Vagina (tissue), 2 donors: ENCODE measurements around the gene SUSD3. TPM values are rescaled to one million over a fixed set of nuclear protein-coding genes. Genes with fewer than 3 reads are reported as not detected.

Experiments
- DNase-seq, 2 donors: peaks; one replicate each; pipeline ENCODE4 v3.0.0-alpha.2; 2017; ENCODE audit errors: extremely low spot score in 2 of 2
- H3K27ac ChIP-seq: fragments of 200-600 bp; sonication (generic); one replicate; pipeline ENCODE4 v1.5.1; 2019
- H3K27me3 ChIP-seq: fragments of 200-600 bp; sonication (generic); one replicate; pipeline ENCODE4 v1.5.1; 2019
- H3K36me3 ChIP-seq, 2 donors: fragments of 200-600 bp; sonication (generic); one replicate each; pipeline ENCODE4 v1.5.1; 2017 to 2019
- H3K4me1 ChIP-seq: fragments of 200-600 bp; sonication (generic); one replicate; pipeline ENCODE4 v1.5.1; 2019
- H3K4me3 ChIP-seq, 2 donors: fragments of 200-600 bp; sonication (generic); 1 replicate in 1 of 2; 2 replicates in 1 of 2; pipeline ENCODE4 v1.5.1; 2016 to 2019
- H3K9me3 ChIP-seq: fragments of 200-600 bp; sonication (generic); one replicate; pipeline ENCODE4 v1.5.1; 2019
- CTCF ChIP-seq, 3 experiments: fragments of 450-650 bp in 2 of 3; fragments of 200-600 bp in 1 of 3; sonication (generic) in 1 of 3; IDR thresholded peaks; one replicate each; pipeline ENCODE4 v1.5.1; 2017 to 2019; ENCODE audit warnings: antibody characterized with exemption in 3 of 3, mild to moderate bottlenecking in 2 of 3, moderate library complexity in 2 of 3
- POLR2A ChIP-seq, 2 donors: fragments of 450-650 bp; IDR thresholded peaks; one replicate each; pipeline ENCODE4 v1.6.1; 2017; ENCODE audit warnings: antibody characterized with exemption in 2 of 2, mild to moderate bottlenecking in 2 of 2, moderate library complexity in 2 of 2
- POLR2AphosphoS5 ChIP-seq, 2 donors: sonication (generic); formaldehyde crosslinking; IDR thresholded peaks; one replicate each; pipeline ENCODE4 v1.9.0; 2017; ENCODE audit warnings: antibody characterized with exemption in 2 of 2, mild to moderate bottlenecking in 2 of 2, low read depth in 1 of 2; ENCODE audit not compliant: insufficient read depth in 1 of 2
- intact Hi-C: fragments of 100-400 bp; cut with DNase I; formaldehyde crosslinking; loops from one replicate; pipeline ENCODE4 v1.15.1; 2023
- total RNA-seq: library from RNA; depleted of rRNA; stranded (reverse); fragments of >200 nt; gene quantifications from one replicate; pipeline ENCODE4 v1.2.3, GENCODE V29; 2016

SUSD3 gene
- total RNA-seq, 1 donor from 2014 or later: 25.0 TPM

GRCh38 chr9:93030642-93031628 is 27.6 kb upstream of the SUSD3 start:
- Histone ChIP-seq H3K27ac (no peak overlapping the region), H3K36me3 (no peaks in the 10 kb centered on the region), H3K4me1 (no peaks in the 10 kb centered on the region), H3K4me3 (no peak overlapping the region), H3K9me3 (no peaks in the 10 kb centered on the region), H3K27me3 (no peaks in the 10 kb centered on the region)
- no peak for DNase-seq
- TF ChIP-seq POLR2AphosphoS5 (IDR thresholded peaks at IDR 0.05; ENCODE audit: insufficient read depth in 1 of 2, low read depth in 1 of 2) (no peak), CTCF (IDR thresholded peaks at IDR 0.05) (no peak), POLR2A (IDR thresholded peaks at IDR 0.05) (no peak)
- intact Hi-C loops: no loop called here

GRCh38 chr9:93031629-93032430 is 26.7 kb upstream of the SUSD3 start:
- no peak for TF ChIP-seq POLR2AphosphoS5 (IDR thresholded peaks at IDR 0.05; ENCODE audit: insufficient read depth in 1 of 2, low read depth in 1 of 2)
- no peak for TF ChIP-seq CTCF (IDR thresholded peaks at IDR 0.05)
- no peak for TF ChIP-seq POLR2A (IDR thresholded peaks at IDR 0.05)
- Histone ChIP-seq H3K4me3 (no peak overlapping the region), H3K4me1 (no peaks in the 10 kb centered on the region), H3K27ac (no peak overlapping the region), H3K36me3 (no peaks in the 10 kb centered on the region), H3K27me3 (no peaks in the 10 kb centered on the region), H3K9me3 (no peaks in the 10 kb centered on the region)
- no peak for DNase-seq
- intact Hi-C loops: no loop called here

GRCh38 chr9:93032545-93032944 is 26.0 kb upstream of the SUSD3 start:
- intact Hi-C loops: no loop called here
- Histone ChIP-seq H3K4me3 (no peak overlapping the region), H3K27ac (no peak overlapping the region), H3K27me3 (no peaks in the 10 kb centered on the region), H3K36me3 (no peaks in the 10 kb centered on the region), H3K4me1 (no peaks in the 10 kb centered on the region), H3K9me3 (no peaks in the 10 kb centered on the region)
- TF ChIP-seq POLR2AphosphoS5 (IDR thresholded peaks at IDR 0.05; ENCODE audit: insufficient read depth in 1 of 2, low read depth in 1 of 2) (no peak), CTCF (IDR thresholded peaks at IDR 0.05) (no peak), POLR2A (IDR thresholded peaks at IDR 0.05) (no peak)
- DNase-seq: no peak

- Histone ChIP-seq H3K9me3 (no peaks in the 10 kb centered on the region), H3K4me1 (no peaks in the 10 kb centered on the region), H3K27me3 (no peaks in the 10 kb centered on the region), H3K27ac (no peak overlapping the region), H3K4me3 (no peak overlapping the region), H3K36me3 (no peaks in the 10 kb centered on the region)
- intact Hi-C loops: no loop called here
- DNase-seq: no peak
- TF ChIP-seq POLR2AphosphoS5 (IDR thresholded peaks at IDR 0.05; ENCODE audit: insufficient read depth in 1 of 2, low read depth in 1 of 2): no peak
- no peak for TF ChIP-seq POLR2A (IDR thresholded peaks at IDR 0.05)
- no peak for TF ChIP-seq CTCF (IDR thresholded peaks at IDR 0.05)
Measured at GRCh38 chr9:93033531-93033930, 25.0 kb upstream of the SUSD3 start.
